PC-9 (cell line): ENCODE measurements around the gene PIN4.

Experiments used
- EZH2 ChIP-seq: fragments of 200-600 bp; sonication (generic); IDR thresholded peaks from 2 replicates; pipeline ENCODE4 v1.8.0; 2017; ENCODE audit warnings: antibody characterized with exemption, low read depth
- TF ChIP-seq, protein P1 (sequence below): fragments of 200-600 bp; sonication (generic); conservative IDR thresholded peaks from 2 replicates; pipeline ENCODE4 v1.6.1; 2017; ENCODE audit warnings: mixed run types, antibody characterized with exemption, mild to moderate bottlenecking, moderate library complexity

GRCh38 chrX:72165551-72165950 lies 16.0 kb upstream of the PIN4 start:
- TF ChIP-seq, protein P1, sequence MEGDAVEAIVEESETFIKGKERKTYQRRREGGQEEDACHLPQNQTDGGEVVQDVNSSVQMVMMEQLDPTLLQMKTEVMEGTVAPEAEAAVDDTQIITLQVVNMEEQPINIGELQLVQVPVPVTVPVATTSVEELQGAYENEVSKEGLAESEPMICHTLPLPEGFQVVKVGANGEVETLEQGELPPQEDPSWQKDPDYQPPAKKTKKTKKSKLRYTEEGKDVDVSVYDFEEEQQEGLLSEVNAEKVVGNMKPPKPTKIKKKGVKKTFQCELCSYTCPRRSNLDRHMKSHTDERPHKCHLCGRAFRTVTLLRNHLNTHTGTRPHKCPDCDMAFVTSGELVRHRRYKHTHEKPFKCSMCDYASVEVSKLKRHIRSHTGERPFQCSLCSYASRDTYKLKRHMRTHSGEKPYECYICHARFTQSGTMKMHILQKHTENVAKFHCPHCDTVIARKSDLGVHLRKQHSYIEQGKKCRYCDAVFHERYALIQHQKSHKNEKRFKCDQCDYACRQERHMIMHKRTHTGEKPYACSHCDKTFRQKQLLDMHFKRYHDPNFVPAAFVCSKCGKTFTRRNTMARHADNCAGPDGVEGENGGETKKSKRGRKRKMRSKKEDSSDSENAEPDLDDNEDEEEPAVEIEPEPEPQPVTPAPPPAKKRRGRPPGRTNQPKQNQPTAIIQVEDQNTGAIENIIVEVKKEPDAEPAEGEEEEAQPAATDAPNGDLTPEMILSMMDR: no peak
- no peak for TF ChIP-seq EZH2
